ENCODE data around the gene CHN1. TPM values are rescaled to one million over a fixed set of nuclear protein-coding genes. Genes with fewer than 3 reads are reported as not detected.

CHN1 gene
- total RNA-seq, 4 donors from 2014 or later: 2.7 to 6.1 (median 3.4) TPM

DNA sequence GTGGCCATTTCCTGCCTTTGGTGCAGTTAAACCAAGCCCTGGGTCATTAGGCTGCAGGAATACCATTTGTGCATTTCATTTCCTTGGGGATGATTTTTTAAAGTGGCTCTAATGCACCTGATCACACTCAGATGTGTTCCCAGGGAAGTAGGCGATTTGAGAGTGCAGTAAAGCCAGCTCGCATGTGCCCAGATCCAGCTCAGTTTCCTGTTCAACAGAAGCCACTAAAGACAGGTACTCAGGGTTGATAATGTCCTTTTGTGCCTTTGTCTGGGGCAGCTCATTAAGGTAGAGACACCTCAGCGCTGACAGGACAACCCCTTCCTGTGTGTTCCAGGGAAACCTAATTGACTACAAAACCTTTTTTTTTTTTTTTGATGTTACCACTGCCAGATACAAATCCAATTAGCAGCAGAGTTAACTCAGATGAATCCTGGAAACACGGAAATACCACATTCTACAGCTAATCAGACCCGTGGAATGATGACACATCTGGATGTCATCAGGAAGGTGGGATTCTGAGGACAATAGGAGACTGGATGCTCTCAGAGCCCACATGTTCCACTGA lies 225.7 kb downstream of the CHN1 start:
- 72 to 82% methylated on average over 5 of the region's 5 CpGs for WGBS, 2 donors
- no peak overlapping the region for H3K4me3 ChIP-seq (ENCODE audit: low read depth, poor library complexity, severe bottlenecking)
- intact Hi-C loops (cut with DNase I; ENCODE audit: low total_unique reads): no loop called here
- TF ChIP-seq POLR2A (IDR thresholded peaks at IDR 0.05): no peak
- TF ChIP-seq, protein P1, sequence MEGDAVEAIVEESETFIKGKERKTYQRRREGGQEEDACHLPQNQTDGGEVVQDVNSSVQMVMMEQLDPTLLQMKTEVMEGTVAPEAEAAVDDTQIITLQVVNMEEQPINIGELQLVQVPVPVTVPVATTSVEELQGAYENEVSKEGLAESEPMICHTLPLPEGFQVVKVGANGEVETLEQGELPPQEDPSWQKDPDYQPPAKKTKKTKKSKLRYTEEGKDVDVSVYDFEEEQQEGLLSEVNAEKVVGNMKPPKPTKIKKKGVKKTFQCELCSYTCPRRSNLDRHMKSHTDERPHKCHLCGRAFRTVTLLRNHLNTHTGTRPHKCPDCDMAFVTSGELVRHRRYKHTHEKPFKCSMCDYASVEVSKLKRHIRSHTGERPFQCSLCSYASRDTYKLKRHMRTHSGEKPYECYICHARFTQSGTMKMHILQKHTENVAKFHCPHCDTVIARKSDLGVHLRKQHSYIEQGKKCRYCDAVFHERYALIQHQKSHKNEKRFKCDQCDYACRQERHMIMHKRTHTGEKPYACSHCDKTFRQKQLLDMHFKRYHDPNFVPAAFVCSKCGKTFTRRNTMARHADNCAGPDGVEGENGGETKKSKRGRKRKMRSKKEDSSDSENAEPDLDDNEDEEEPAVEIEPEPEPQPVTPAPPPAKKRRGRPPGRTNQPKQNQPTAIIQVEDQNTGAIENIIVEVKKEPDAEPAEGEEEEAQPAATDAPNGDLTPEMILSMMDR (IDR thresholded peaks at IDR 0.05): no peak
- no peak for DNase-seq (ENCODE audit: low spot score in 2 of 2)

DNA sequence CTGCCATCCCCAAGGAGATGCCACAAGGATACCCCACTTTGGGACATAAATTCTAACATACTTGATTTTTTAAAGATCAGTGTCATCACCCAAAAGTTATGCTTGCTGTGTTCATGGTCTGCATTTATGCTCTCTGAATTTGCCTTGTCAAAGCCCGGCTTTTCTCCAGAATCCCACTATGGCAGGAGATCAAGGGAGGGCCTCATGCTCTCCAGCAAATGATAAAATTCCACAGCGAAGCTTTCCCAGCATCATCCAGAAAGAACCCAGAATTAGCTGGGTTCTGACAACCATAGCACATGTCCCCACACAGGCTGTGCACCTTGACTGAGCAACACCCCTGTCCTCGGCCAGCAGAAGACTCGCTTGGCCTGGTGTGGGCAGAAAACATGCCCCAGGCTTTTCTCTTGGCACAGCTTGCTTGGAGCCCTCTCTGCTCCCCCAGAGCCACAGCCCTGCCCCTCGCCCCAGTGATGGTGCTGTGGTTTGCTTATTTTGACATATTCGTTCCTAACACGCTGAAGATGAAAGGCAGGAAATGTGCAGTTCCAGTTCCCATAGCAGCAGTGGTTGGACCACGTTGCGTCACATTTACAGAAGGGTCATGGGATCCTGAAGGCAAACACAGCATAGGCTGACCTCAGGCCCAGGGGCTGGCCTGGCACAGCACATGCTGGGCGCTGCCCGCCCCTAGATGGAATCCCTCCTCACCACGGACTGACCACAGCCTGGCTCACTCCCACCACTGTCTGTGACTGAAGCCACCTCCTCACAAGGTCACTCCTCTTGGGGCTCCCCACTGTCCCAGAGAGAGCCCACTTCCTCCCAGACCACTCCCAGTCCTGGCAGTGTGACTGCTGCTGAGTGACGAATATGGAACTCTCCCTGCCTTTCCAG lies 226.8 kb downstream of the CHN1 start:
- H3K4me3 ChIP-seq (ENCODE audit: low read depth, poor library complexity, severe bottlenecking): no peak overlapping the region
- no peak for TF ChIP-seq POLR2A (IDR thresholded peaks at IDR 0.05)
- TF ChIP-seq, protein P1 (IDR thresholded peaks at IDR 0.05): no peak
- DNase-seq (ENCODE audit: low spot score in 2 of 2): peak; percentile 54 to 90
- 58% methylated on average over 12 to 13 of the region's 13 CpGs for WGBS, 2 donors
- intact Hi-C loops (cut with DNase I; ENCODE audit: low total_unique reads): no loop called here

DNA sequence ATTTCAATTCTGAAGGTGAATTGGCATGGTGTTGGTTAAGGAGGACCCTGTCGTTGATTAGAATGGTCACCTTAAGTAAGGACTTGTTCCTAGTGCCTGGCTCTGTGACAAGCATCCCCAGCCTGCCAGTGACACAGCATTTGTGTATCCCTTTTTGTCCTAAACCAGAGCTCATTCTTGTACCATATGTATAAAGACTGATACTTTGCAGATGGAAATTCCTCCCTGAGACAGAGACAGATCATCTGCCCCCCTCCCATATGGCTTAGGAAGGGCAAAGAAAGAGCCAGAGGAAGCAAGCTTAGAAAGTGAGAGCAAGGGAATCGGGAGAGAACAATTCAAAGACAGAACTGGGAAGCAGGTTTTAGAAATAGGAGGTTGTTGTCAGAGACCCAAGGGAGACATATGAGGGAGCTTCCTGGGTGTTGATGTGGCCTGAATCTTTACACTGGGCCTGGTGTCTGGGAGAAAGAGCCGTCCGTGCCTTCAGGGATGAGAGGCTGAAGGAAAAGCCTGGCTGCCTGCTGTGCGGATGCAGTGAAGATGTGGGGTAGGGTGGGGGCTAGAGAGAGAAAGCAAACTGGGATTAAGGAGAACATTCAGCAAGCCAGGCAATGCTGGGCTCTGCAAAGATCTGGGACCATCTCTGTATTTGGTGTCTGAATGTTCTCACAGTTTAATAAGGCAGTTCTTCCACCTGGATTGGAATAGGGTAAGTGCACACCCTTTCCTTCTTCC lies 227.7 kb downstream of the CHN1 start:
- TF ChIP-seq, protein P1 (IDR thresholded peaks at IDR 0.05): no peak
- TF ChIP-seq POLR2A (IDR thresholded peaks at IDR 0.05): no peak
- 71 to 85% methylated on average over 5 of the region's 5 CpGs for WGBS, 2 donors
- no peak overlapping the region for H3K4me3 ChIP-seq (ENCODE audit: low read depth, poor library complexity, severe bottlenecking)
- intact Hi-C loops (cut with DNase I; ENCODE audit: low total_unique reads): no loop called here
- DNase-seq (ENCODE audit: low spot score in 2 of 2): no peak

DNA sequence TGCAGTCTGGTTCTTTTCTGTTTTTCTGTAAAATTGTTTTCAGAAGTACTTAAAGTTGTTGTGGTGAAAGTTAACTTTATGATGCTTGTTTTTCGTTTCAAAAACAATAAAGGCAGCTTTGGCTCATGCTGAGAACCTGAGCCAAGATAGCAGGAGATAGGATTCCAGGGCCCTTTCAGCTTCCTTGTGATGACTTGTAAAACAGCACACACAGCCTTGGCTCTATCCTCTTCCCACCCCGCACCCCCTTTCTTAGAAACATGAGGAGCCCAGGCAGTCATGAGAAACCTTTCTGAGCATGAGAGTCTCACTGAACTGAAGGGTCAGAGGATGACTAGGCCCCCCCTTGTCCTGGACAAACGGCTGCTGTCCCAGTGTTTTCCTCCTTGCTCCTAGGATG lies 228.5 kb downstream of the CHN1 start:
- no peak overlapping the region for H3K4me3 ChIP-seq (ENCODE audit: low read depth, poor library complexity, severe bottlenecking)
- intact Hi-C loops (cut with DNase I; ENCODE audit: low total_unique reads): no loop called here
- WGBS, 2 donors: 62 to 71% methylated on average over 3 of the region's 3 CpGs
- DNase-seq (ENCODE audit: low spot score in 2 of 2): no peak
- TF ChIP-seq POLR2A (IDR thresholded peaks at IDR 0.05): no peak
- TF ChIP-seq, protein P1 (IDR thresholded peaks at IDR 0.05): no peak

DNA sequence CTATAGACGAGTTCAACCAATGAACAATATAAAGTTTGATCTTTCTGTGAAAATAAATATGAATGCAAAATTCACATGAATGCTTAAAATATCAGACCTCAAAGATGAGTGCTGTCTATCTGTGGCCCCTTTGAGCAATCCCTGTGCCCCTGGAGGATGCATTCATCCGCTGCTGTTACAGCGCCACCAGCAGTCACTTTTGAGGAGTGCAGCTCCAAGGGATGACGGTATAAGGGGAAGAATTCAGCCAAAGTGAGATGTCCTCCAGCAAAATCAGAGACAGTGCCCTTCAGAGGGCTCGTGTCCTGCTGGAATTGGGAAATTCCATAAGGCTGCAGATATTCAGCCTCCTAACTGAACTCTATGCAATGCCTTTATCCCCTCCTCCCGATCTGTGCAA lies 229.0 kb downstream of the CHN1 start:
- DNase-seq (ENCODE audit: low spot score in 2 of 2): no peak
- TF ChIP-seq, protein P1 (IDR thresholded peaks at IDR 0.05): no peak
- no peak for TF ChIP-seq POLR2A (IDR thresholded peaks at IDR 0.05)
- WGBS, 2 donors: 72 to 74% methylated on average over 6 of the region's 6 CpGs
- H3K4me3 ChIP-seq (ENCODE audit: low read depth, poor library complexity, severe bottlenecking): no peak overlapping the region
- intact Hi-C loops (cut with DNase I; ENCODE audit: low total_unique reads): no loop called here
